Measurements from ENCODE around the gene SLC37A1. TPM values are rescaled to one million over a fixed set of nuclear protein-coding genes. Genes with fewer than 3 reads are reported as not detected.

The SLC37A1 gene
- total RNA-seq, 2 donors from 2014 or later: 98.5 to 118 TPM

DNA sequence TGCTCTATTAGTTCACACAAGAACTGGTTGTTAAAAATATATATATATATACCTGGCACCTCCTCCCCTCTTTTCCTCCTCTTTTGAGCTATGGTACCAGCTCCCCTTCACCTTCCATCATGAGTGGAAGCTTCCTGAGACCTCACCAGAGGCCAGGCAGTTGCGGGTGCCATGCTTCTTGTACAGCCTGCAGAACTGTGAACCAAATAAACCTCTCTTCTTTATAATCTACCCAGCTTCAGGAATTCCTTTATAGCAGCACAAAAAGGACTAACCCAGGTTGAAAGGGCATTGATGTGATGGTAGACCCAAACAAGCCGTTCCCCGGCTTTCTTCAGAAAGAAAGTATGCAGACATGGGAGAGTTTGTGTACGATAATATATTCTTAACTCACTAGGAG, 32.5 kb upstream of the SLC37A1 start:
- no peak overlapping the region for H3K9ac ChIP-seq (ENCODE audit: low read depth in 2 of 2, low read length in 2 of 2)
- intact Hi-C loops (cut with DNase I): no loop called here
- H3K4me1 ChIP-seq: peaks cover 5% of the 10 kb centered on the region
- no peak for DNase-seq
- no peaks in the 10 kb centered on the region for H3K27me3 ChIP-seq
- H3K36me3 ChIP-seq: no peaks in the 10 kb centered on the region
- H3K4me3 ChIP-seq: no peak overlapping the region
- H3K27ac ChIP-seq: no peak overlapping the region
- H3K9me3 ChIP-seq: no peaks in the 10 kb centered on the region
- TF ChIP-seq, protein P1, sequence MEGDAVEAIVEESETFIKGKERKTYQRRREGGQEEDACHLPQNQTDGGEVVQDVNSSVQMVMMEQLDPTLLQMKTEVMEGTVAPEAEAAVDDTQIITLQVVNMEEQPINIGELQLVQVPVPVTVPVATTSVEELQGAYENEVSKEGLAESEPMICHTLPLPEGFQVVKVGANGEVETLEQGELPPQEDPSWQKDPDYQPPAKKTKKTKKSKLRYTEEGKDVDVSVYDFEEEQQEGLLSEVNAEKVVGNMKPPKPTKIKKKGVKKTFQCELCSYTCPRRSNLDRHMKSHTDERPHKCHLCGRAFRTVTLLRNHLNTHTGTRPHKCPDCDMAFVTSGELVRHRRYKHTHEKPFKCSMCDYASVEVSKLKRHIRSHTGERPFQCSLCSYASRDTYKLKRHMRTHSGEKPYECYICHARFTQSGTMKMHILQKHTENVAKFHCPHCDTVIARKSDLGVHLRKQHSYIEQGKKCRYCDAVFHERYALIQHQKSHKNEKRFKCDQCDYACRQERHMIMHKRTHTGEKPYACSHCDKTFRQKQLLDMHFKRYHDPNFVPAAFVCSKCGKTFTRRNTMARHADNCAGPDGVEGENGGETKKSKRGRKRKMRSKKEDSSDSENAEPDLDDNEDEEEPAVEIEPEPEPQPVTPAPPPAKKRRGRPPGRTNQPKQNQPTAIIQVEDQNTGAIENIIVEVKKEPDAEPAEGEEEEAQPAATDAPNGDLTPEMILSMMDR (IDR thresholded peaks at IDR 0.05): no peak

DNA sequence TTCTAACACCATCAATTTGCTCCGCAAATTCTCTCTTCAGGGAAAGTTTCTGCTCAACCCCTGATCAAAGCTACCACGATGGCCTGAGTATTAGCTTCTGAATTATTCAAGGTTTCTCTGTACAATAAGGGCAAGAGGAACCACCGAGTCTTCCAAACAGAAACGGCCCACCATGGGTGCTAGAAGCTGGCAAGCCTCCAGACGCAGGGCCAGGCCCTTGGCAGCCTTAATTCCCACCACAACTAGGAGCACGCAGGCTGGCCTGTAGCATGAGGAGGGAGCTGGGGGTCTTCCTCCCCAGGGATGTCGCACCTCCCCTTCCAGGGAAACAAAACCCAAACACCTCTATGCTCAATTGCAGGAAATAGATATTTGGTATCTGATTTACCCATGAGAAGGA, 28.7 kb upstream of the SLC37A1 start:
- no peaks in the 10 kb centered on the region for H3K36me3 ChIP-seq
- H3K27ac ChIP-seq: no peak overlapping the region
- H3K4me1 ChIP-seq: peaks cover 5% of the 10 kb centered on the region
- no peak overlapping the region for H3K4me3 ChIP-seq
- intact Hi-C loops (cut with DNase I): no loop called here
- TF ChIP-seq, protein P1 (IDR thresholded peaks at IDR 0.05): no peak
- no peaks in the 10 kb centered on the region for H3K27me3 ChIP-seq
- no peak for DNase-seq
- H3K9me3 ChIP-seq: no peaks in the 10 kb centered on the region
- no peak overlapping the region for H3K9ac ChIP-seq (ENCODE audit: low read depth in 2 of 2, low read length in 2 of 2)

DNA sequence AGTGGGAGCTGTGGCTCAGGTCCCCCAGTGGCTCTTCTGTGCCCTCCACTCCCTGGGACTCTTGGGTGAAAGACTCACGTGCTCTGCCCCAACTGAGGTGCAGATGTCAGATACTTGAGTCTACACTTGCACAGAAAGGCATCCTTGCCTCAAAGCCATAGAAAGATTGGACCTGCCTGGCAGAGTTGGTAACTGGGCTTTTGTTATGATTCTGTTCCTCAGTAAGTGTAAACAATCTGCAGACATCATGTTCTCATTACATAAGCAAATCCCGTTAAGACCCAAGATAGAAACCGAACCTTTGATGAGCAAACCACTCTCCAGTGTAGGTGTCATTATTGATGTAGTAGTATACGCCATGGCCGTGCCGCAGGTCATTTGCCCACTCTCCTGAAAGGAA, 27.6 kb upstream of the SLC37A1 start:
- H3K27ac ChIP-seq: no peak overlapping the region
- no peaks in the 10 kb centered on the region for H3K27me3 ChIP-seq
- TF ChIP-seq, protein P1 (IDR thresholded peaks at IDR 0.05): no peak
- H3K9me3 ChIP-seq: no peaks in the 10 kb centered on the region
- H3K36me3 ChIP-seq: no peaks in the 10 kb centered on the region
- peaks cover 10% of the 10 kb centered on the region for H3K4me1 ChIP-seq
- intact Hi-C loops (cut with DNase I): no loop called here
- H3K9ac ChIP-seq (ENCODE audit: low read depth in 2 of 2, low read length in 2 of 2): no peak overlapping the region
- H3K4me3 ChIP-seq: no peak overlapping the region
- no peak for DNase-seq

DNA sequence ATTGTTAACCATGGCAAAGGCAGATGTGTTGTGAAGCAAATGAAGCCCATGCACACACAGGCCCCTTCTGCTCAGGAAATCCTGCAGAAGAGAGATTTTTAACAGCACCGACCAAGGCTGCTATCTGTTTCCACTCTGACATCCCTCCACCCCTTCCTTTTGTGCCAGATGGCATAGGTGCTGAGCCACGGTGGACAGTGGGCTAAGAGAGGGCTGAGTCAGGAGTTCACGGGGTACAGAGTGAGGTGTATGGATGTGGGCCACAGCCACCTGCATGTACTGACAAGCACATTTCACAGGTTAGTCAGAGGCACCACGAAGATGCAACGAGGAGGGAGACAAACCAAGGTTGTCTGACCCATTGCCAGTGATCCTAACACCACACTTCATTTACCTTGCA, 27.1 kb upstream of the SLC37A1 start:
- Histone ChIP-seq H3K27me3 (no peaks in the 10 kb centered on the region), H3K4me3 (no peak overlapping the region), H3K36me3 (no peaks in the 10 kb centered on the region), H3K9me3 (no peaks in the 10 kb centered on the region), H3K9ac (ENCODE audit: low read depth in 2 of 2, low read length in 2 of 2) (no peak overlapping the region), H3K27ac (no peak overlapping the region), H3K4me1 (peaks cover 10% of the 10 kb centered on the region)
- DNase-seq: no peak
- TF ChIP-seq, protein P1 (IDR thresholded peaks at IDR 0.05): no peak
- intact Hi-C loops (cut with DNase I): no loop called here

DNA sequence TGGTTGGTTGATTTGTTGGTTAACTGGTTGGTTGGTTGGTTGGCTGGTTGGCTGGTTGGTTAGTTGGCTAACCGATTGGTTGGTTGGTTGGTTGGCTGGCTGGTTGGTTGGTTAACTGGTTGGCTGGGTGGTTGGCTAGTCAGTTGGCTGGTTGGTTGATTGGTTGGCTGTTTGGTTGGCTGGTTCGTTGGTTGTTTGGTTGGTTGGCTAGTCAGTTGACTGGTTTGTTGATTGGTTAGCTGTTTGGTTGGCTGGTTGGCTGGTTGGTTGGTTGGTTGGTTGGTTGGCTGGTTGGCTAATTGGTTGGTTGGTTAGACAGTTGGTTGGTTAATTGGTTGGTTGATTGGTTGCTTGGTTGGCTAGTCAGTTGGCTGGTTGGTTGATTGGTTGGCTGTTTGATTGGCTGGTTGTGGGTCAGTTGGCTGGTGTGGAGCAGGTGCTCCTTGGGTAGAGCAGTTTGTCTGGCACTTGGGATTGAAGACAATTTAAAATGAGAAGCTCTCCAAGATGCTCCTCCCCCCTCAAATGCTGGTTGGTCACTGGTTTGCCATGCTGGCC, 24.6 kb upstream of the SLC37A1 start:
- H3K36me3 ChIP-seq: no peaks in the 10 kb centered on the region
- no peak for DNase-seq
- no peaks in the 10 kb centered on the region for H3K9me3 ChIP-seq
- no peak overlapping the region for H3K4me3 ChIP-seq
- H3K27ac ChIP-seq: no peak overlapping the region
- intact Hi-C loops (cut with DNase I): no loop called here
- H3K4me1 ChIP-seq: peaks cover 5% of the 10 kb centered on the region
- no peak overlapping the region for H3K9ac ChIP-seq (ENCODE audit: low read depth in 2 of 2, low read length in 2 of 2)
- no peaks in the 10 kb centered on the region for H3K27me3 ChIP-seq
- TF ChIP-seq, protein P1 (IDR thresholded peaks at IDR 0.05): no peak

Measured in colonic mucosa (tissue), 4 donors.